Psoas muscle (tissue), 8 donors: ENCODE data around the gene LNPK. TPM values are rescaled to one million over a fixed set of nuclear protein-coding genes. Genes with fewer than 3 reads are reported as not detected.

Experiments
- ATAC-seq, 4 donors: fragments of 200-7000 bp; cut with Tn5 transposase; one replicate each; pipeline ENCODE4 v1.9.1; 2020; ENCODE audit warnings: moderate library complexity in 3 of 4, mild to moderate bottlenecking in 2 of 4
- DNase-seq, 2 donors: peaks; one replicate each; pipeline ENCODE4 v3.0.0-alpha.2; 2020
- H3K27ac ChIP-seq: fragments of 200-600 bp; one replicate; pipeline ENCODE4 v1.8.0; 2022
- H3K27me3 ChIP-seq, 3 donors: fragments of 200-600 bp in 1 of 3; one replicate each; pipeline versions ENCODE4 v1.6.1 to v1.8.0; 2013 to 2022; ENCODE audit warnings: low read length in 2 of 3, mild to moderate bottlenecking in 2 of 3, moderate library complexity in 1 of 3; ENCODE audit not compliant: insufficient read depth in 3 of 3
- H3K36me3 ChIP-seq, 2 donors: fragments of 200-600 bp in 1 of 2; one replicate each; pipeline versions ENCODE4 v1.6.1 to v1.8.0; 2013 to 2022; ENCODE audit warnings: low read depth in 1 of 2, mild to moderate bottlenecking in 1 of 2, moderate library complexity in 1 of 2; ENCODE audit not compliant: insufficient read depth in 1 of 2
- H3K4me1 ChIP-seq: fragments of 200-600 bp; one replicate; pipeline ENCODE4 v1.8.0; 2022
- H3K4me3 ChIP-seq: fragments of 200-600 bp; one replicate; pipeline ENCODE4 v1.8.0; 2022; ENCODE audit warnings: mild to moderate bottlenecking
- H3K9me3 ChIP-seq: fragments of 200-600 bp; one replicate; pipeline ENCODE4 v1.8.0; 2022
- WGBS, 3 donors: extraction: QIAGEN DNeasy Blood & Tissue Kit; methylation state at CpG; one replicate each; pipeline versions ENCODE4 v1.1.6 to v1.1.7; 2013; 5-methylcytosine and 5-hydroxymethylcytosine counted together
- intact Hi-C, 2 donors: fragments of 100-400 bp; cut with DNase I; formaldehyde crosslinking; loops; one replicate each; pipeline versions ENCODE4 v1.11.0 to v1.14.2; 2022
- polyA plus RNA-seq, 3 donors: library from polyadenylated mRNA; stranded (reverse); fragments of 200-250 nt; gene quantifications; one replicate each; pipeline ENCODE4 v1.2.3, GENCODE V29; 2013
- total RNA-seq, 4 donors: library from RNA; stranded (reverse); fragmentation: NEBNext Ultra II Directional in 2 of 4; extraction: Animal tissue kit (Norgen Biotek cat#: 25700) in 2 of 4; gene quantifications; one replicate each; pipeline versions ENCODE4 v1.2.1 to v1.2.4, GENCODE V29; 2021 to 2023
- TF ChIP-seq, protein P1 (sequence below): fragments of 200-600 bp; IDR thresholded peaks from one replicate; pipeline ENCODE4 v1.8.0; 2022; ENCODE audit warnings: antibody characterized with exemption
- donor health status: healthy with polysubstance abuse.
- donor health status: DM: no; HTN: no; CAD: no; lungs with moderate emphysema.
- donor health status: Bipolar disorder and iron deficiency.
- donor health status: healthy.
- donor health status: DM: yes; HTN: yes; CAD: no.
- donor health status: DM: no; HTN: no; CAD: no.
- donor health status: DM: no; HTN: no; CAD: no.
- donor health status: DM: yes; HTN: yes; CAD: no.

Gene LNPK
- total and polyA plus RNA-seq, 7 donors, result 8.8 to 65.6 (median 47.6) TPM

DNA sequence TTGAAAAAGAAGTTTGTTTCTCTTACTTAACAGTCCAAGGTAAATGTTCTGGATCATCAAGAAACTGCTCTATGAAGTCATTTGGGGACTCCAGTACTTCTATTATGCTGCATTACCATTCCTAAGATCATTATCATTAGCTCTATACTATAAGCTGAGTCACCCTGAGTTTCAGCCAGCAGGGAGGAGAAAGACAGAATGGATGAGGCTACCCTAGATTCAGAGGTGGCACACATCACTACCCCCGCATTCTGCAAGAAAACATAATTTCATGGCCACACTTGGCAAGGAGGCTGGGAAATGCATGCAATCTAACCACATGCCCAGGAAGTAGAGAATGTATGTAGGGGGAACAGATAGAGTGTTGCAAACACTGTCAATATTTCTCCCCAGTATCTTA lies 16.6 kb upstream of the LNPK start:
- TF ChIP-seq, protein P1, sequence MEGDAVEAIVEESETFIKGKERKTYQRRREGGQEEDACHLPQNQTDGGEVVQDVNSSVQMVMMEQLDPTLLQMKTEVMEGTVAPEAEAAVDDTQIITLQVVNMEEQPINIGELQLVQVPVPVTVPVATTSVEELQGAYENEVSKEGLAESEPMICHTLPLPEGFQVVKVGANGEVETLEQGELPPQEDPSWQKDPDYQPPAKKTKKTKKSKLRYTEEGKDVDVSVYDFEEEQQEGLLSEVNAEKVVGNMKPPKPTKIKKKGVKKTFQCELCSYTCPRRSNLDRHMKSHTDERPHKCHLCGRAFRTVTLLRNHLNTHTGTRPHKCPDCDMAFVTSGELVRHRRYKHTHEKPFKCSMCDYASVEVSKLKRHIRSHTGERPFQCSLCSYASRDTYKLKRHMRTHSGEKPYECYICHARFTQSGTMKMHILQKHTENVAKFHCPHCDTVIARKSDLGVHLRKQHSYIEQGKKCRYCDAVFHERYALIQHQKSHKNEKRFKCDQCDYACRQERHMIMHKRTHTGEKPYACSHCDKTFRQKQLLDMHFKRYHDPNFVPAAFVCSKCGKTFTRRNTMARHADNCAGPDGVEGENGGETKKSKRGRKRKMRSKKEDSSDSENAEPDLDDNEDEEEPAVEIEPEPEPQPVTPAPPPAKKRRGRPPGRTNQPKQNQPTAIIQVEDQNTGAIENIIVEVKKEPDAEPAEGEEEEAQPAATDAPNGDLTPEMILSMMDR, result no peak
- no peaks in the 10 kb centered on the region for H3K36me3 ChIP-seq
- DNase-seq, result no peak
- H3K9me3 ChIP-seq, result no peaks in the 10 kb centered on the region
- WGBS, 3 donors, result 84 to 95% (median 88%) methylated on average over 1 of the region's 1 CpG
- no peaks in the 10 kb centered on the region for H3K27me3 ChIP-seq
- H3K4me1 ChIP-seq, result no peaks in the 10 kb centered on the region
- H3K27ac ChIP-seq, result no peak overlapping the region
- no peak for ATAC-seq
- intact Hi-C loops, result no loop called here
- no peak overlapping the region for H3K4me3 ChIP-seq

DNA sequence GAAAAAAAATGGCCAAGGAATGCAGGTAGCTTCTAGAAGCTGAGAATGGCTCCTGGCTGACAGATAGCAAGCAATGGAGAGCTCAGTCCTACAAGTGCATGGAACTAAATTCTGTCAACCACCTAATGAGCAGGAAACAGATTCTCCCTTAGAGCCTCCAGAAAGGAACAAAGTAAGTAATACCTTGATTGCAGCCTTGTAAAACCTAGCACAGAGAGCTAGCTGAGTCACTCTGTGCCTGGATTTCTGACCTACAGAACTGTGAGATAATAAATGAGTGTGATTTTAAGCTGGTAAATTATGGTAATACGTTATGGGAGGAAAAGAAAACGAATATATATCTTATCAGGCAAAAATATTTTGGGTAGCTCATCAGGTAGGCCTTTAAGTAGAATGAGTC lies 7.4 kb upstream of the LNPK start:
- H3K4me1 ChIP-seq, result peaks cover 19% of the 10 kb centered on the region
- ATAC-seq, result no peak
- H3K27ac ChIP-seq, result no peak overlapping the region
- intact Hi-C loops, result loop anchor here in 1 of 2 donors (10.0 kb wide), 1 partner anchor 155 kb away; no protein-coding TSS in a partner anchor
- H3K36me3 ChIP-seq, result no peaks in the 10 kb centered on the region
- WGBS, 3 donors, result 83 to 93% (median 85%) methylated on average over 2 of the region's 2 CpGs
- H3K27me3 ChIP-seq, result no peaks in the 10 kb centered on the region
- TF ChIP-seq, protein P1, result no peak
- no peak overlapping the region for H3K4me3 ChIP-seq
- DNase-seq, result no peak
- no peaks in the 10 kb centered on the region for H3K9me3 ChIP-seq

DNA sequence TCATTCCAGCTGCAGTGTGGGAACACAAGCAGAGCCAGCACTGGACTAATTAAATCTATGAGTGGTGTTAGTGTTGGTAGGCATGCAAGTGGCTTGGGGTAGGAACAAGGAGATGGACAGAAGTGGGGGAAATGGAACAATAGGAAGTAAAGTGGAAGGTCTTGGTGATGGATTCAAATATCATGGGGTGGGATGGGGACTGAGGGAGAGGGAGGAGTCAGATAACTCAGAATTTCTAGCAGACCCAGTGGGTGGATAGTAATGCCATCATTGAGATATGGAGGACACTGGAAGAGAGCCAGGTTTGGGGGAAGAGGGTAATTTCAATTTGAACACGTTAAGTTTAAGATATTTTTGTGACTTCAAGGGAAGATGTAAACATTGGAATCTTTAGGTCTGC lies 2.9 kb upstream of the LNPK start:
- no peak for DNase-seq
- peaks cover 34% of the 10 kb centered on the region for H3K4me1 ChIP-seq
- 56 to 69% (median 68%) methylated on average over 1 of the region's 1 CpG for WGBS, 3 donors
- no peaks in the 10 kb centered on the region for H3K27me3 ChIP-seq
- H3K4me3 ChIP-seq, result peak overlapping the region; percentile 91
- intact Hi-C loops, result loop anchor here (5.0 to 10.0 kb wide), 4 partner anchors 68 to 150 kb away; partner anchors contain the start of gene EVX2 (in 1 of the 2)
- ATAC-seq, result no peak
- H3K27ac ChIP-seq, result no peak overlapping the region
- H3K36me3 ChIP-seq, result no peaks in the 10 kb centered on the region
- H3K9me3 ChIP-seq, result no peaks in the 10 kb centered on the region
- TF ChIP-seq, protein P1, result no peak

DNA sequence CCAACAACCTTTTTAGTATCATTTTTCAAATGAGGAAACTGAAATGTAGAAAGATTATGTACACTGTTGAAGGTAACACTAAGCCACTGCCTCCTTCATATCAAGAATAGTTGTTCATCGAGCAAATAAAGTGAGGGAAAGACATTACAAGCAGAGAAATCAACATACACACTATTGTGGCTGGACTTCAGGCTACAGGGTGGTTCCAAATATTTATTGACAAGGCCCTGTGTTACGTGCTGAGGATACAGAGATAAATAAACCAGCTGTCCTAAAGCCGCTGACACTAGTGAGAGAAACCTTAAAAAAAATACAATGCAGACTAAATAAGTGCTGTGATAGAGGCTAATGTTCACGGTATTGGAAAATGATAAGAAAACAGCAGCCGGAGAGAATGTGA lies 1.9 kb upstream of the LNPK start:
- intact Hi-C loops, result loop anchor here (5.0 to 10.0 kb wide), 4 partner anchors 67 to 149 kb away; partner anchors contain the start of gene EVX2 (in 1 of the 2)
- WGBS, 3 donors, result 51 to 63% (median 51%) methylated on average over 5 of the region's 5 CpGs
- TF ChIP-seq, protein P1, result no peak
- no peaks in the 10 kb centered on the region for H3K9me3 ChIP-seq
- H3K4me1 ChIP-seq, result peaks cover 38% of the 10 kb centered on the region
- DNase-seq (no peak), ATAC-seq (no peak)
- no peaks in the 10 kb centered on the region for H3K27me3 ChIP-seq
- peak overlapping the region; percentile 98 for H3K27ac ChIP-seq
- peak overlapping the region; percentile 91 for H3K4me3 ChIP-seq
- H3K36me3 ChIP-seq, result no peaks in the 10 kb centered on the region

DNA sequence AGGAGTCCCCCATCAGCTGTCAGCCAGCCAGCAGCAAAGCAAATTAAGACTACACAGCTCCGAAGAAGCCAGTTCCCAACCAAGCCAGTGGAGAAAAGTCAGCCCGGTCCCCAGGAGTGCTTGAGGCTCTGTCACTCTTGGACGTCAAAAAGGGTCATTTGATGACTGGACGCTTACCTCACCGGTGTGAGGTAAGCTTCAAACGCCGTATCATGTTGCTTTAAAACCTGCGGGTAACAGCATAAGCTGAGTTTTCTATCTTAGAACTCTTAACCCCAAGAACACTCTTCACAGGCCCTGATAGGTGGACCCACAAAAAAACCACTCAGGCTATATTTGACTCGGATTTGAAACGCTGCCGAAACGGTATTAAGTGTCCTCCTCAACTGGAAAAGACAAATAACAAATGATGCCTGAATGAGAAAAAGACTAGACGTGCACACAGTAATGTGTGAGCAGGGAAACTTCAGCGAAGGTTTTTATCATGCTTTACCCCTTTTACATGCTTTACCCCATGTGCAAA lies 682 bp upstream of the LNPK start:
- Histone ChIP-seq H3K4me1 (peaks cover 45% of the 10 kb centered on the region), H3K36me3 (no peaks in the 10 kb centered on the region), H3K9me3 (no peaks in the 10 kb centered on the region), H3K27me3 (no peaks in the 10 kb centered on the region), H3K4me3 (peak overlapping the region; percentile 91), H3K27ac (peak overlapping the region; percentile 98)
- DNase-seq (peak; percentile 24 to 65), ATAC-seq (peak; percentile 70 to 75 (median 74))
- WGBS, 3 donors, result 5 to 9% (median 5%) methylated on average over 14 of the region's 14 CpGs
- TF ChIP-seq, protein P1, result no peak
- intact Hi-C loops, result loop anchor here (5.0 to 10.0 kb wide), 4 partner anchors 65 to 148 kb away; partner anchors contain the start of gene EVX2 (in 1 of the 2)
